ENCODE data around the gene PRKN.

DNA sequence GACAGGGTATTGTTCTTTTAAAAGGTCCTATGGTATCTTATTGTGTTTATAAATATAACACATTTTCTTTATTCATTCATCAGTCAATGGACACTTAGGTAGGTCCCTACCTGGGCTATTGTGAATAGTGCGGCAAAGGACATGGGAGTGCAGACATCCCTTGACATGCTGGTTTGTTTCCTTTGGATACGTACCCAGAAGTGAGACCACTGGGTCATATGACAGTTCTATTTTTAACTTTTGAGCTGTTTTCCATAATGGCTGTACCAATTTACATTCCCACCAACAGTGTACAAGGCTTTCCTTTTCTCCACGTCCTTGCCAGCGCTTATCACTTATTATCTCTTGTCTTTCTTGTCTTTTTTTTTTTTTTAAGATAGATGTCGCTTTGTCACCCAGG lies 627.5 kb downstream of the PRKN start:
- TF ChIP-seq EZH2 (IDR thresholded peaks at IDR 0.05; ENCODE audit: insufficient read depth, poor library complexity, severe bottlenecking) = no peak
- TF ChIP-seq EZH2phosphoT487 (IDR thresholded peaks at IDR 0.05; ENCODE audit: insufficient read depth, low read depth) = no peak
